Measurements from ENCODE around the gene HIPK1.
A peak's percentile ranks its signal among the peaks of the same experiment; 100 is the strongest.
"Not testable (repeated sequence)": the region's sequence is repeated elsewhere in the genome, so short reads cannot be mapped to it uniquely, and the experiment has no call there.

Gene HIPK1

DNA sequence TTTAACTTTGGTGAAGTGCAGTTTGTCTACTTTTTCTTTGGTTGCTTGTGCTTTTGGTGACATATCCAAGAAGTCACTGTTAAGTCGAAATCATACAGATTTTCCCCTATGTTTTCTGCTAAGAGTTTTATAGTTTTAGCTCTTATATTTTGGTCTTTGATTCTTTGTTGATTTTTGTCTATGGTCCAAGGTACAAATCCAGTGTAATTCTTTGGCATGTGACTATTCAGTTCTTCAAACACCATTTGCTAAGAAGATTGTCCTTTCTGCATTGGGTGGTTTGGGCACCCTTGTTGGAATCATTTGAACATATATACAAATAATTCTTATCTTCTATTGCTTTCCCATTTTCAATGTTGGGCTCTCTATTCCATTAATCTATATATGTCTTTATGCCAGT lies 16.2 kb downstream of the HIPK1 start:
- DNase-seq (ENCODE audit: low read depth in 2 of 2) = no peak

DNA sequence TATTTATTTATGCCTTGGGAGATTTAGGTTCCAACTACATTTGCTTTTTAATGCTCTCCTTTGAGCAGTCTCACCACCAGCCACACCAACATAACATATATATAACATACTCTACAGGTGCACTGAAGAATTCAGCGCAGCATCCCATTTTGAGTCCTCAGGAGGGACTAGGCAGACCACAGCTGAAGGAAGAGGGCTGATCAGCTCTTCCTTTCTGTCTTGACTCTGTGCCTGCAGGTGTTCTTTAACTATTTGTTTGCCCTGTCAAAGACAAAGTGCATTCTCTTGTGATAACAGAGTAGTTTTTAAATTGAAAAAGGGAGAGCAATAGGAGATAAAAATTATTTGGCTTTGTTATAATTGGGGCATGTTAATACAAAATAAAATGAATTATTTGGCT lies 17.0 kb downstream of the HIPK1 start:
- no peak for DNase-seq (ENCODE audit: low read depth in 2 of 2)

DNA sequence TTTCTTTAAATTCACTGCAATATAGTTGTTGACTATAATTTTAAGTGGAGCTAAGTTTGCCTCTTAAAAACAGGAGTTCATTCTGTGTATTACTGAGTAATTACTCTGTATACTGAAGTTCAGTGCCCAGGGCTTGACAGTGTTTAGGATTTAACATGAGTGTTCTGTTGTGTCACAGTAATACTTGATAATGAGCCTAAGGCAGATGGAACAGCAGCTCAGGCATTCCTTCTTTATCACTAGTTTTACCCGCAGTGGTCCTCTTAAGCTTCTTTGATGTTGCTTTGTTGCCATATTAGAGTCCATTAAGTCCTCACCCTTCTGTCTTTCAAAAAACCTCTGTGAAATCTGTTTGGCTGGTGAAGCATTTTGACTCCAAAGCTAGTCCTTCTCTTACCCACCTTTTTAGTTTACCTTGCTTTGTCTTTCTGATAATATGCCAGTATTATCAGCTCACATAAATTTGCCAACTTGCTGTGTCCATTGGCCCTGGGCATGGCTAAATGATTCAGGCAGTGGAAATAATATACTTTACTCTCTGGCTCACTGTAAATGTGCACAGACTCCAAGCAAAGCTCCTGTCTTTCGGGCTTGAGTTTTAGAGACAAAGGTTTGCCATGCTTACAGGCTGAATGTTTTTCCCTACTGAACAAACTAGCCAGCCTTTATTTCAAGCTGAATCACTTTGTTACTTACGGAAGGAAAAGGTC lies 17.7 kb downstream of the HIPK1 start:
- DNase-seq (ENCODE audit: low read depth in 2 of 2) = no peak

DNA sequence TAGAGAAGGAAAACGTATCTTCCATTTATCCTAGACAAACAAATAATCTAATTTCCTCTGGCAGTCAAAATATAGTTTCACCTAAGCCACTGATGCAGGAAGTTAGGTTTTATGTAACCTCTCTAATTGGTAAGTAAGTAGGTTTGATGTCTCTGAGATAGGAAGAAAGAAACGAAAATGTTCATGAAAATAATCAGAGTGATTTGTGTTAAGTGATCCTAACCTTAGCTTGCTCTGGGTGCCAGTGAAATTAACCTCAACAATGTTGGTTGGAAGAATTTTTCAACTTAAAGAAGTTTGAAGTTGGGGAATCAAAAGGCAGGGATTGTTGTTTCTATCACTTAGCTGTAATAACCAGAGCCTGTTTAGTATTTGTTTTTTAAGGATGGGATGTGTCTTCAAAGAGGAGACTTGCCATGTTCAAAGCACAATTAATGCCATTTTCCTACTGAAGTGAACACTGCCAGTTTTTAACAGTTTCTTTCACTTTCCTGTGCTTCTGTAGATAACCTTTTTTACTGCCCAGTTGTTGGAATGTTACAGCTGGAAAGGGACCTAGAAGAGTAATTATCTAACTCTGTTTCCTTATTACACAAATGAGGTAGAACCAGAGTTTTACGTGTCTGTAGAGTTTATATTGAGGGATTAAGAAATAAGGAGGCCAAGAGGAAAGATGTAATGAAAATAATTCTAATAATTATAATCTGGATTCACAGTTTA lies 18.4 kb downstream of the HIPK1 start:
- DNase-seq (ENCODE audit: low read depth in 2 of 2) = no peak

DNA sequence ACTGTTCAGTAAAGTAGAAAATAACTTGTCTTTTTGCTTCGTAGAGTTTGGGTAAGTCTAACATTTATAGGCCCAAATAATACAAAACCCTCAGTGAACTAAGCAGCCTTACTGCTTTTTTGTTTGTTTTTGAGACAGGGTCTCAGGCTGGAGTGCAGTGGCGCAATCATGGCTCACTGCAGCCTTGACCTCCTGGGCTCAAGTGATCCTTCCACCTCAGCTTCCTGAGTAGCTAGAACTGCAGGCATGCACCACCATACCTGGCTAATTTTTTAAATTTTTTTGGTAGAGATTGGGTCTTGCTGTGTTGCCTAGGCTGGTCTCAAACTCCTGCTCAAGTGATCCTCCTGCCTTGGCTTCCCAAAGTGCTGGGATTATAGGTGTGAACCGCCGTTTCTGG lies 19.0 kb downstream of the HIPK1 start:
- DNase-seq (ENCODE audit: low read depth in 2 of 2) = not testable (repeated sequence)

DNA sequence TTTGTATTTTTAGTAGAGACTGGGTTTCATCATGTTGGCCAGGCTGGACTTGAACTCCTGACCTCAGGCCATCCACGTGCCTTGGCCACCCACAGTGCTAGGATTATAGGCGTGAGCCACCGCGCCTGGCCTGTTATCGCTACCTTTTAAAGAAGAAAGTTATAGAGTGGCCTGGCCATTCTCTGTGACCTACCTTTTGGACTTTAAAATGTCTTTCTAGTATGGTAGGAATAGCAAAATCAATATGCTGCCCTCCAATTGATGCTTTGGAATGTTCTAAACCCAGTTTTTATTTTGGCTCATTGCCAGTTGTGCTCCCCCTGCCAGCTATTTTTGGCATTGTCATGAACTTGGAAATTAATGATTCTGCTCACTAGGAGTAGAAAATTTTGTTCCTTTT lies 19.9 kb downstream of the HIPK1 start:
- no peak for DNase-seq (ENCODE audit: low read depth in 2 of 2)

DNA sequence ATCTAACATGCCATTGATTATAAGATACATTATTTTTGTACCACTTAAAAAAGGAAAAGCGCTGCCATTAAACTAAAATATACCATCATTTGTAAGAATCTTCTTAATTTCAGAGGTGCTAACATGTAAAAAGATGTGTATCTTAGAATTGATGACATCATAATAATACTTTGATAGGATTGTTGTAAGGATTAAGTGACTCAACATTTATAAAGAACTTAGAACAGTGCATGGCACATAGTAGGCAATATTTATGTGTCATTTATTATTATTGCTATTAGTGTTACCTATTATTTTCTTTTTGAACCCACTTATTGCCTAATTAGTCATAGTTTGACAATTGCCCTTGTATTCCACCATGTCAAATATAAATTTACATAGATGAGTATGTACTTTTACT lies 21.8 kb downstream of the HIPK1 start:
- DNase-seq (ENCODE audit: low read depth in 2 of 2) = no peak

DNA sequence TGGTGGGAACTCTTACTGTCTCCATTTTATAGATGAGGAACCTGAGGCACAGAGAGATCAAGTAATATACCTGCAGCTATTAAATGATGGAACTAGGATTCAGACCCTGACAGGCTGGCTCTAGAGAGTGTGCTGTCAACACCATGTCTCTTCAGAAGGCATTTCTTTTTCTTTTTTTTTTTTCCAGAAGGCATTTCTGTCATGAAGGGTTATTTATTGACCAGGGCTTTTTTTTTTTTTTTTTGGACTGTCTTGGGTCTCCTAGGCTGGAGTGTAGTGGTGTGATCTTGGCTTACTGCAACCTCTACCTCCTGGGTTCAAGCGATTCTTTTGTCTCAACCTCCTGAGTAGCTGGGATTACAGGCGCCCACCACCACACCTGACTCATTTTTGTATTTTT lies 22.6 kb downstream of the HIPK1 start:
- no peak for DNase-seq (ENCODE audit: low read depth in 2 of 2)

DNA sequence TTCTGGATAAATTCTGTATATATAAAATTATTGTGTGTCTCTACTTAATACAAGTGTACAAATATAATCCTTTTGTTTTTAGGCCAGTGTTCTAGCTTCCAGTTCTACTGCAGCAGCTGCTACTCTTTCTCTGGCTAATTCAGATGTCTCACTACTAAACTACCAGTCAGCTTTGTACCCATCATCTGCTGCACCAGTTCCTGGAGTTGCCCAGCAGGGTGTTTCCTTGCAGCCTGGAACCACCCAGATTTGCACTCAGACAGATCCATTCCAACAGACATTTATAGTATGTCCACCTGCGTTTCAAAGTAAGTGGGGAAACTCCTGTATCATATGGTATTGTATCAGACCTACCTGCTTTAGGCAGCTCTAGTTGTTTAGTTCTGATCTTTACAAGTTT lies 28.9 kb downstream of the HIPK1 start:
- DNase-seq (ENCODE audit: low read depth in 2 of 2) = no peak

DNA sequence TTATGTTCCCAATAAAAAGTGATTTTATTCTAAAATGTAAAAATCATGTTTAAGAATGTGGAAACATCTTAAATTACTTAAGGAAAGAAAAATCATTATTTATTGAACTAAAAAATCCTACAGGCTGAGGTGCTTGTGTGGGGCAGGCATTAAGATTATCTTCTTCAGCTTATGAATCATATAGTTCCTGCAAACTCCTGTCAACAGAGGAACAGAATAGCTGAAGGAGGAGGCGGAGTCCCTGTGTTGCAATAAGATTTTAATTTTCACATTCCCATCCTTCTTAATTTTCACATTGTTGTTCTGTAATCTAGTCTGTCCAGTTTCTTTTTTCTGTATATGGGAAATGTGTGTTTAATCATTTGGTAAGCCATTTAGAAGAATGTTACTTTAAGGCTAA lies 29.6 kb downstream of the HIPK1 start:
- DNase-seq (ENCODE audit: low read depth in 2 of 2) = no peak

DNA sequence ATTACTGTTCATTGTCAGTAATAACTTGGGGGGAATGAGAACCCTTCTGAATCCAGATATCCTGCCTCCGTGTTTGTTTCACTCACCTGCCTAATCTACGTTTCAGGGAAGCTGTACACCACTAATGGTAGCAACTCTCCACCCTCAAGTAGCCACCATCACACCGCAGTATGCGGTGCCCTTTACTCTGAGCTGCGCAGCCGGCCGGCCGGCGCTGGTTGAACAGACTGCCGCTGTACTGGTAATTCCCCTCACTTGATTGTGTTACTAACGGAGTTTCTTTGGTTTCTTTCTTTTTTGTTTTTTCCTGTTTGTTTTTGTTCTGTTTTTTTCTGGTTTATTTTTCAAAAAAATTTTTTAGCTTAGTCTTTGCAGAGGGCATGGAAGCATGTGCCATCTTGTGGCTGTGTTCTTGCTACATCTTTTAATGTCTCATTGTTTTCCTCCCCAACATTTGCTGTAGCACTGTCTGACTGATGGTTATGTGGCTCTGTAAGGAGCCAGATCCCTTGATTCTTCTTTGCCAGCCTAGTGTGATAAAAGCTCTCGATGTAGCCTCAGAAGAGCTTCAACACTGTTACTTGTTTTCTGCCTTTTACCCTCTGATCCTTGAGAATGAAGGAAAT lies 34.3 kb downstream of the HIPK1 start:
- DNase-seq (ENCODE audit: low read depth in 2 of 2) = no peak

DNA sequence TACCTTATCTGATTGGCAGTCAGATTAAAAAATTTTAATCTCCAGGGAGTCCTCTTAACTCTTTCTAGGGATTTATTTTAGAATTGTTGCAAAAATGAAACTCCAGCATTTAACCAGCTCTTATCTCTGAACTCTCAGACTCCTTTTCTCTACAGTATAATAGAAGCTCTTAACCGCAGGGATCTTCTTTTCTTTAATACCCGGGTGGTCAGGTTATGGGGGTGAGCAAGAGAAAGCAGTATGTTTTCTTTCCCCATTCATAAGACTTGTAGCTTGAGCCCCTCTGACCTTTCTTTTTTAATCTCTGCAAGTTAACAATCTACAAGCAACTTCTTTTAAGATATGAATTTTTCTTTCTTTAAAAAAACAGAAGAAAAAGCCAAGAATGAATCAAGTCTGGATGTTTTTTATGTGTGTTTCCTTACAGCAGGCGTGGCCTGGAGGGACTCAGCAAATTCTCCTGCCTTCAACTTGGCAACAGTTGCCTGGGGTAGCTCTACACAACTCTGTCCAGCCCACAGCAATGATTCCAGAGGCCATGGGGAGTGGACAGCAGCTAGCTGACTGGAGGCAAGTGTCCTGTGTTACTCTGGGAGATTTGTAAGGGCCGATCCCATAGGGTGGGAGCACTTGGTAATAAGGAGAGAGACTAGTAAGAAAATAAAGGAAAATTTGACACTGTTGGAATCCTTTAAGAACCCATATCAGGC lies 36.7 kb downstream of the HIPK1 start:
- DNase-seq (ENCODE audit: low read depth in 2 of 2) = no peak

DNA sequence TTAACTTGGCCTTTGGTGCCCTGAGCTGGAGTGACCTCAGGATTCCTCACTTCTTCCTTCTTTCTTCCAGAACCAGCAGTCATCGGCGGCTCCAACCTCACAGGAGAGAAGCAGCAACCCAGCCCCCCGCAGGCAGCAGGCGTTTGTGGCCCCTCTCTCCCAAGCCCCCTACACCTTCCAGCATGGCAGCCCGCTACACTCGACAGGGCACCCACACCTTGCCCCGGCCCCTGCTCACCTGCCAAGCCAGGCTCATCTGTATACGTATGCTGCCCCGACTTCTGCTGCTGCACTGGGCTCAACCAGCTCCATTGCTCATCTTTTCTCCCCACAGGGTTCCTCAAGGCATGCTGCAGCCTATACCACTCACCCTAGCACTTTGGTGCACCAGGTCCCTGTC lies 43.8 kb downstream of the HIPK1 start:
- DNase-seq (ENCODE audit: low read depth in 2 of 2) = no peak

DNA sequence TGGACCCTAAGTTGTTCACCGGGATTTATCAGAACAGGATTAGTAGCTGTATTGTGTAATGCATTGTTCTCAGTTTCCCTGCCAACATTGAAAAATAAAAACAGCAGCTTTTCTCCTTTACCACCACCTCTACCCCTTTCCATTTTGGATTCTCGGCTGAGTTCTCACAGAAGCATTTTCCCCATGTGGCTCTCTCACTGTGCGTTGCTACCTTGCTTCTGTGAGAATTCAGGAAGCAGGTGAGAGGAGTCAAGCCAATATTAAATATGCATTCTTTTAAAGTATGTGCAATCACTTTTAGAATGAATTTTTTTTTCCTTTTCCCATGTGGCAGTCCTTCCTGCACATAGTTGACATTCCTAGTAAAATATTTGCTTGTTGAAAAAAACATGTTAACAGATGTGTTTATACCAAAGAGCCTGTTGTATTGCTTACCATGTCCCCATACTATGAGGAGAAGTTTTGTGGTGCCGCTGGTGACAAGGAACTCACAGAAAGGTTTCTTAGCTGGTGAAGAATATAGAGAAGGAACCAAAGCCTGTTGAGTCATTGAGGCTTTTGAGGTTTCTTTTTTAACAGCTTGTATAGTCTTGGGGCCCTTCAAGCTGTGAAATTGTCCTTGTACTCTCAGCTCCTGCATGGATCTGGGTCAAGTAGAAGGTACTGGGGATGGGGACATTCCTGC lies 46.2 kb downstream of the HIPK1 start:
- no peak for DNase-seq (ENCODE audit: low read depth in 2 of 2)

DNA sequence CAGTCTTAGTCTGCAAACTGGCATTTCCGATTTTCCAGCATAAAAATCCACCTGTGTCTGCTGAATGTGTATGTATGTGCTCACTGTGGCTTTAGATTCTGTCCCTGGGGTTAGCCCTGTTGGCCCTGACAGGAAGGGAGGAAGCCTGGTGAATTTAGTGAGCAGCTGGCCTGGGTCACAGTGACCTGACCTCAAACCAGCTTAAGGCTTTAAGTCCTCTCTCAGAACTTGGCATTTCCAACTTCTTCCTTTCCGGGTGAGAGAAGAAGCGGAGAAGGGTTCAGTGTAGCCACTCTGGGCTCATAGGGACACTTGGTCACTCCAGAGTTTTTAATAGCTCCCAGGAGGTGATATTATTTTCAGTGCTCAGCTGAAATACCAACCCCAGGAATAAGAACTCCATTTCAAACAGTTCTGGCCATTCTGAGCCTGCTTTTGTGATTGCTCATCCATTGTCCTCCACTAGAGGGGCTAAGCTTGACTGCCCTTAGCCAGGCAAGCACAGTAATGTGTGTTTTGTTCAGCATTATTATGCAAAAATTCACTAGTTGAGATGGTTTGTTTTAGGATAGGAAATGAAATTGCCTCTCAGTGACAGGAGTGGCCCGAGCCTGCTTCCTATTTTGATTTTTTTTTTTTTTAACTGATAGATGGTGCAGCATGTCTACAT lies 47.6 kb downstream of the HIPK1 start:
- DNase-seq (ENCODE audit: low read depth in 2 of 2) = no peak

DNA sequence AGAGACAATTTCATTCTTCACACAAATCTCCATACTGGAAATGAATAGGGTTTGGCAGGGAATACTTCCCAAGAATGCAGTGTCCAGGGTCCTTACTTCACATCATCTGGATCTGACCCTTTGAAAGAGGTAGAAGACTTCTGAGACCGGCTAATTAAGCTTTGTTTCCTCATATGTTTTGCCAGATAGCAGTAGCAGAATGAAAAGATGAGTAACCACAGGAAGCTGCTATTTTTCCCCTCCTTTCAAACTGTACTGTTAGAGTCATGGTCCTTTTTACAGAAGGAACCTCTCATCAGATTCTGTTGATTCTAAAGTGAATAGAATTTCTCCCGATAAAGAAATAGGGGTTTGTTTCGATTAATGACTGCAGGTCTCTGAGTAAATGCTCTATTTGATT lies 48.8 kb downstream of the HIPK1 start:
- no peak for DNase-seq (ENCODE audit: low read depth in 2 of 2)

DNA sequence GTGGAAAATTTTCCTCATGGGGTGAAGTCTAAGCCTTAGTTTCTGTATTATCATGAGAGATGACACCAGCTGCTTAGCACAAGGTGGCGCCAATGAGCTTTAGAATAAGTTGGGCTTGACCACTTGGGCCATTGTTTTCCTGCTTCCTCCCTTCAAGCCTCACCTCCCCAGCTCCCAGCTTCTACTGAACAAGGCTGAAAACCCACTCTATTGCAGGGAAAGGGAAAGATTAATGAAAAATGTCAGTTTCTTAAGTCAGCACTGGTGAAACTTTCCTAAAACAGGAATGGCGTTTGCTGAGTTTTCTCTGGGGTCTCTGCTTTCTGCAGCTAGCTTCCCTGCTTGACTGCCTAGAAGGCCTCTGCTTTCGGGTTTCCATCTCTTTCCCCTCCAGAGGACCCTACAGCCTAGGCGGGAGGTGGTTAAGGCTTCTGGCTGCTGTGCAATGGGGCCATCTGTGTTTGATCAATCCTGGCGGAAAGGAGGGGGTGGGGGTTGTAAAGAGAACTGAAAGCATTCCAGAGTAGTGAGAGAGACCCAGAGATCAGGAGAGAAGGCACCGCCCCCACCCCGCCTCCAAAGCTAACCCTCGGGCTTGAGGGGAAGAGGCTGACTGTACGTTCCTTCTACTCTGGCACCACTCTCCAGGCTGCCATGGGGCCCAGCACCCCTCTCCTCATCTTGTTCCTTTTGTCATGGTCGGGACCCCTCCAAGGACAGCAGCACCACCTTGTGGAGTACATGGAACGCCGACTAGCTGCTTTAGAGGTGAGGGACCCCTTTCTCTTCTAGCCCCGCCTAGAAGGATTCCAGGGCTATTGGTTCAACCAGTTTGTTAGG lies 50.0 kb downstream of the HIPK1 start, which contains the start of gene OLFML3:
Gene OLFML3 (plus strand): TSS at position 612 of the 840 bp plus-strand sequence. CDS start 43 bp downstream, at position 655.
- DNase-seq (ENCODE audit: low read depth in 2 of 2) = peak in 1 of 2 donors; percentile 6

DNA sequence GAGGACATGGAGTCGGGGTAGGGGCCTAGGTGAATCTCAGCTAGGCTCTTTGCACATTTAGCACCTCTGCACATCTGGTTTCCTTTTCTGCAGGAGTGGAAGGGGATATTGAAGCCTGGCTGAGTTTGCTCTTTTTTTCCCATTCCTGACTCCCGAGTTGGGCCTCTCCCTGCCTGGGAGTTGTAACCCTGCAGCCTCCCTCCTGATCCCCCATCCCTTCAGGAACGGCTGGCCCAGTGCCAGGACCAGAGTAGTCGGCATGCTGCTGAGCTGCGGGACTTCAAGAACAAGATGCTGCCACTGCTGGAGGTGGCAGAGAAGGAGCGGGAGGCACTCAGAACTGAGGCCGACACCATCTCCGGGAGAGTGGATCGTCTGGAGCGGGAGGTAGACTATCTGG lies 51.0 kb downstream of the HIPK1 start:
- no peak for DNase-seq (ENCODE audit: low read depth in 2 of 2)

DNA sequence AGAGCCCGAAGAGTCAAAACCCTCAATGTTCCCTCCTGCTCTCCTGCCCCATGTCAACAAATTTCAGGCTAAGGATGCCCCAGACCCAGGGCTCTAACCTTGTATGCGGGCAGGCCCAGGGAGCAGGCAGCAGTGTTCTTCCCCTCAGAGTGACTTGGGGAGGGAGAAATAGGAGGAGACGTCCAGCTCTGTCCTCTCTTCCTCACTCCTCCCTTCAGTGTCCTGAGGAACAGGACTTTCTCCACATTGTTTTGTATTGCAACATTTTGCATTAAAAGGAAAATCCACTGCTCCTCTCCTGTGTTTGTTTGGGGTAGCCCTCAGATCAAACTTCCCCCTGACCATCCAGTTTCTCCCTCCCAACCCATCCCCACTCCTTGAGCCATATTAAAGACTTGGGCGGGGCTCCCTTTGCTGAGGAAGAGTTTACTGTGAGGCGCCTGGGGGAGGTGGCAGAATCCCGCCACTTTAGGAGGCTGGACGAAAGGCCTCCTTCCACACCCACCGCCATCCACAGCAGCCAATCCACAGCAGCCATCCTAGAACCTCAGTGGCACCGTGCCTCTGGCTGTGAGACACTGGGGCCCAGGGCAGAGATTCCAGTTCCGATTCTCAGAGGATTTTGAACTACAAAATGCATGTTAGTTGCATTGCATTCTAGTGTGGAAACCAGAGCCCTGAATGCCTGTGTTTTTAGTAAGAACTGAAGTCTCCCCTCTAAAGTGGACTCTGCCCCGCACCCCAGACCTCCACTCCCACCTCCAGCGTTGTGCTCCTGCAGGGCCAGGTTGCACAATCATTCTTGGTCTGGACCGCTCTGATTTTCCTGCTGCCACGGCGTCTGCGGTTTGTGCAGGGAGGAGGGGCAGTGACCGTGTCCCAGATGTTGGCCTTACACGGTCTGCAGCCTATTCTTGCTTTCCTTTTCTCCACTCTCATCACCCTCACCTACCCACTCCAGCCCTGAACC lies 53.1 kb downstream of the HIPK1 start:
- DNase-seq (ENCODE audit: low read depth in 2 of 2) = no peak
